Thymus (tissue), 11 donors: ENCODE results near the gene ANAPC16. TPM values are rescaled to one million over a fixed set of nuclear protein-coding genes. Genes with fewer than 3 reads are reported as not detected.
A peak's percentile ranks its signal among the peaks of the same experiment; 100 is the strongest.

Experiments used
- DNase-seq, 9 donors: peaks; one replicate each; pipeline ENCODE4 v3.0.0-alpha.2; 2013; ENCODE audit warnings: low spot score in 9 of 9, low read depth in 6 of 9, missing footprints in 1 of 9
- H3K27ac ChIP-seq, 2 donors: one replicate each; pipeline ENCODE4 v1.5.1; 2013; ENCODE audit warnings: control low read depth in 1 of 2, low read depth in 1 of 2, low read length in 1 of 2, mild to moderate bottlenecking in 1 of 2, moderate library complexity in 1 of 2
- H3K27me3 ChIP-seq, 2 donors: one replicate each; pipeline ENCODE4 v1.5.1; 2013; ENCODE audit warnings: low read length in 1 of 2; ENCODE audit not compliant: control insufficient read depth in 2 of 2, insufficient read depth in 1 of 2
- H3K36me3 ChIP-seq, 2 donors: one replicate each; pipeline ENCODE4 v1.5.1; 2013; ENCODE audit warnings: low read length in 1 of 2, mild to moderate bottlenecking in 1 of 2, moderate library complexity in 1 of 2; ENCODE audit not compliant: control insufficient read depth in 2 of 2, insufficient read depth in 2 of 2
- H3K4me1 ChIP-seq, 2 donors: one replicate each; pipeline ENCODE4 v1.5.1; 2013; ENCODE audit warnings: low read length in 2 of 2; ENCODE audit not compliant: control insufficient read depth in 2 of 2, insufficient read depth in 2 of 2
- H3K4me3 ChIP-seq, 2 donors: one replicate each; pipeline ENCODE4 v1.5.1; 2013; ENCODE audit warnings: low read length in 2 of 2, control low read depth in 1 of 2, mild to moderate bottlenecking in 1 of 2
- H3K9me3 ChIP-seq, 2 donors: one replicate each; pipeline ENCODE4 v1.5.1; 2013; ENCODE audit warnings: low read length in 1 of 2, mild to moderate bottlenecking in 1 of 2; ENCODE audit not compliant: control insufficient read depth in 2 of 2, insufficient read depth in 1 of 2
- WGBS: extraction: QIAGEN DNeasy Blood & Tissue Kit; methylation state at CpG from one replicate; pipeline ENCODE4 v1.1.7; 2013; 5-methylcytosine and 5-hydroxymethylcytosine counted together
- polyA plus RNA-seq: library from polyadenylated mRNA; stranded (reverse); fragments of 200-250 nt; gene quantifications from one replicate; pipeline ENCODE4 v1.2.3, GENCODE V29; 2013
- total RNA-seq: library from RNA; stranded (reverse); fragments of 120-200 nt; gene quantifications from one replicate; pipeline ENCODE4 v1.2.4, GENCODE V29; 2013
- donor health status: healthy.

ANAPC16 gene
- total and polyA plus RNA-seq, 2 donors: 137 to 349 TPM

DNA sequence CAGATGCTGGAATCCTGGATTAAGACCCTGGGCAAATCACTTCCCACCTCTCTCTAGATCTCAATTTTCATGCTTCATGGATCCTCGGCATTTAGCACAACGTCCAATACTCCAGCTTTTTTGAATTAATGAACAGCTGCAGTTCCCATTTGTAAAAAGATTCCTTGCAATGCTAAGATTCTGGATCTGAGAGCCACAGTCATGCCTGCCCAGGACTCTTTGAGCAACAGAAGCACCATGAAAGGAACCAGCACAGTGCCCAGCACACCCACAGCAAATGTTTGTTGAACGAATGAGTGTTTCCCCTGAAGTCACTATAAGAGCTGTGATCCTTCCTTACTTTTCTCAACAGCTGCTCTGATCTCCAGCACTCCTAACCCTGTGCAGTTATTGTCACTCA lies 37.2 kb downstream of the ANAPC16 start:
- Histone ChIP-seq H3K27ac (peak overlapping the region in 1 of 2 donors; percentile 32), H3K36me3 (no peaks in the 10 kb centered on the region), H3K27me3 (no peaks in the 10 kb centered on the region), H3K4me1 (peaks cover 68 to 74% of the 10 kb centered on the region in 2 donors), H3K9me3 (no peaks in the 10 kb centered on the region), H3K4me3 (no peak overlapping the region)
- WGBS: 88% methylated on average over 3 of the region's 3 CpGs
- DNase-seq: no peak

DNA sequence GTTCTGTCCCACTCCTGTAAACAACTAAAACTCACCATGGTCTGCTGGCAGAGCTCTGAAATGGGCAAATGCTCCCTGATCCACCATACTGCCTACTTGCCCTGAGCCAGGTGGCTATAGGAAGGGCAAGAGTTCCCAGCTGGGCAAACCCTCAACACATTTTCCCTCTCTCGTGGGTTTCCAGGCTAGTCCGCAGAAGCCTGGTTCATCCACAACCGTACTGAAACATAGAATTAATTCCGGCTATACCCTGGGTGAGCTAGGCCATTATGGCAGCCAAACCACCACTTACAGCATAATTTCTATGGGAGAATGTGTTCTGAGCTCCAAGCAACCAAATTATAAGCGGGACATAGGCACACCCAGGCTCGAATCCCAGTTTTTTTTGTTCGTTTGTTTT lies 37.8 kb downstream of the ANAPC16 start:
- peaks cover 68 to 70% of the 10 kb centered on the region in 2 donors for H3K4me1 ChIP-seq
- DNase-seq: no peak
- H3K27me3 ChIP-seq: no peaks in the 10 kb centered on the region
- 98% methylated on average over 7 of the region's 7 CpGs for WGBS
- H3K27ac ChIP-seq: peak overlapping the region in 1 of 2 donors; percentile 93
- no peak overlapping the region for H3K4me3 ChIP-seq
- no peaks in the 10 kb centered on the region for H3K9me3 ChIP-seq
- no peaks in the 10 kb centered on the region for H3K36me3 ChIP-seq

DNA sequence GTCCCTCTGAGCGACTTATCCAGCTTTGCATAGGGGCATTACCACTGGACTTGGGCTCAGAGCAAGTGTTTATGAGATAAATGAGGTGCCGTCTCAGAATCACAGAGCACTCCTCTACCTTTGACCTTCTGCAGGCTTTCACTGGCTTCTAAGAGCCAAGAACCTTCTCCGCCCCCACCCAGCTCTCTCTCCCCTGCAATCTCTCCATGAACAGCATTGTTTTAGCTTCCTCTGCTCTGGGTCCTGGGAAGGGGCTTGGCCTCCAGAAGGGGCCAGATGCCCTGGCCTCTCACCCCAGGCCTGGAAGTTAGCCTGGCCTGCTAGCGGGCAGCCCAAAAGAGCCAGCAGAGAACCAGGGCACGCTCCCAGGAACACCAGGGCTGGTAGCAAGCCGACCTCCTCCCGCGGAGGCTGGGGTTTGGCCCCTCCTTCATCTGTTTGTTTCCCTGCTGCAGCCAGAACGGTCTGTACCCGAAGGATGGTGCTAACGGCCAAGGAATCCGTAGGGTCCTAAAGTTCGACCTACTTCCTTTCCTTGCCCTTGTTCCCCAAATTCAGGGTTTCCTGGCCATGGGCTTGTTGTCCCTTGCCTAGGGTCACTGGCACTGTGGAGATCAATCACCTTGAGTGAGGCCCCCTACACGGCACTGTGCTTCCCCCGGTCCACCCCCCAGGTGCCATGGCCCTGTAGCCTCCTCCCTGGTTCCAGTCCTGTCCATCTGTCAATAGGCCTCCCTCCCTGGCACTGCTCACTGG lies 39.2 kb downstream of the ANAPC16 start:
- DNase-seq: peak in 3 of 9 donors; percentile 53 to 76 (median 56)
- Histone ChIP-seq H3K4me1 (peaks cover 69 to 71% of the 10 kb centered on the region in 2 donors), H3K27ac (peak overlapping the region; percentile 72 to 93), H3K9me3 (no peaks in the 10 kb centered on the region), H3K27me3 (no peaks in the 10 kb centered on the region), H3K4me3 (peak overlapping the region in 1 of 2 donors; percentile 49), H3K36me3 (no peaks in the 10 kb centered on the region)
- 22% methylated on average over 15 of the region's 15 CpGs for WGBS

DNA sequence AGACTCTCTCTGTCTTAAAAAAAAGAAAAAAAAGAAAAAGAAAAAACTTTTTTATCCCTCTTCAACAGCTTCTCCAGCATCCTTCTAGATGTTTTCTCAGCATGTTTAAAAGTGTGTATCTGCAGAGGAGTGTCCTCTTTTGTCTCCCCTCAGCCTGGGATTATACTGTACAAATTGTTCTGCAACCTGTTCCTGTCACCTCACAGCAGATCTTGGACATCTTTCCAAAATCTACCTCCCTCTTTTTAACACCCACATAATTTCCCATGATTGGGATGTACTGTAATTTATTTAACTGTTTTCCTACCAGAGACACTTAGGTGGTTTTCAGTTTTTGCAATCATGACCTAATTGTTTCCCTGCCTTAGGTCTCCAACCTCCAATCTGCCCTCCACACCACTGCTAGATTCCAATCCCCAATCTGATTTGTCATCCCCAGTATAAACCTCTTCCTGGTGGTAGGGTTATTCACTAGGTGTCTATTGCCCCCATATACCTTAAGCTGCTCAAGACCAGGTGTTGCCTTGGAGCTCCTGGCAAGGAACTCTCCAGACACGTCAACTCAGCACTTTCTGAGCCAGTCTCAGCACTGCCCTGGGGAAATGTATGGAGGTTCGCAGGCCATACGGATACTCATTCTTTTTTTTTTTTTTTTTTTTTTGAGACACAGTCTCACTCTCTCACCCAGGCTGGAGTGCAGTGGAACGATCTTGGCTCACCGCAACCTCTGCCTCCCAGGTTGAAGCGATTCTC lies 40.3 kb downstream of the ANAPC16 start:
- Histone ChIP-seq H3K27ac (peak overlapping the region in 1 of 2 donors; percentile 93), H3K27me3 (no peaks in the 10 kb centered on the region)

DNA sequence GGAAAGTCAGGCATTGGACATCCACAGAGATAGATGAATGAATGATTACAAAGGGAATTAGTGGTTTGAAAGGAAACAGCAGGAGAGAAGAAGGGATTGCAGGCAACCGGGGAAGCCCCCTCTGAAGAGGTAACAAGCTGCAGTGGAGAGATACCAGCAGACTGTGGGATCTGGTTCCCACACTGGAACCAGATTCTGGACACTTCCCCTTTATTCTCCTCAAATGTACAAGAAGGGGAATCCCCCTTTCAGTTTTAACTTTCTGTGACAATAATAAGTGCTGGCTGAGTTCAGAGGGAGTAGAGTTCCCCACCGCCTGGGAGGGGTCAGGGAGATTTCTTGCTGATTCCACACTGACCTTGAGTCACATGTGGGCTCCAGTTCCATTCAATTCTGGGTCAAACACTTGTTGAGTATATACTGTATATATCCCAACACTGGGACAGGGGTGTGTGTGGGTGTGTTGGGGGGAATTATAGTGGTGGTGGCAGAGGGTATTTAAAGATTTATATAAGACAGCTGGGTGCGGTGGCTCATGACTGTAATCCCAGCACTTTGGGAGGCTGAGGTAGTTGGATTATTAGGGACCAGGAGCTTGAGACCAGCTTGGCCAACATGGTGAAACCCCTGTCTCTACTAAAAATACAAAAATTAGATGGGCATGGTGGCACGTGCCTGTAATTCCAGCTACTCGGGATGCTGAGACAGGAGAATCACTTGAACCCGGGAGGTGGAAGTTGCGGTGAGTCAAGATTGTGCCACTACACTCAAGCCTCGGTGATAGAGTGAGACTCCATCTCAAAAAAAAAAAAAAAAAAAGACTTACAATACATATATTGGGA lies 41.5 kb downstream of the ANAPC16 start:
- peak in 1 of 9 donors; percentile 47 for DNase-seq
- no peaks in the 10 kb centered on the region for H3K27me3 ChIP-seq
- no peaks in the 10 kb centered on the region for H3K36me3 ChIP-seq
- H3K9me3 ChIP-seq: no peaks in the 10 kb centered on the region
- 81% methylated on average over 8 of the region's 8 CpGs for WGBS
- no peak overlapping the region for H3K4me3 ChIP-seq
- H3K4me1 ChIP-seq: peaks cover 71 to 84% of the 10 kb centered on the region in 2 donors
- H3K27ac ChIP-seq: peak overlapping the region in 1 of 2 donors; percentile 62

More for the DNA sequence above, 40.3 kb downstream of the ANAPC16 start:
- peak overlapping the region in 1 of 2 donors; percentile 9 for H3K4me3 ChIP-seq
- H3K4me1 ChIP-seq: peaks cover 68 to 76% of the 10 kb centered on the region in 2 donors
- no peak for DNase-seq
- WGBS: 98% methylated on average over 6 of the region's 6 CpGs
- H3K9me3 ChIP-seq: no peaks in the 10 kb centered on the region
- H3K36me3 ChIP-seq: no peaks in the 10 kb centered on the region

DNA sequence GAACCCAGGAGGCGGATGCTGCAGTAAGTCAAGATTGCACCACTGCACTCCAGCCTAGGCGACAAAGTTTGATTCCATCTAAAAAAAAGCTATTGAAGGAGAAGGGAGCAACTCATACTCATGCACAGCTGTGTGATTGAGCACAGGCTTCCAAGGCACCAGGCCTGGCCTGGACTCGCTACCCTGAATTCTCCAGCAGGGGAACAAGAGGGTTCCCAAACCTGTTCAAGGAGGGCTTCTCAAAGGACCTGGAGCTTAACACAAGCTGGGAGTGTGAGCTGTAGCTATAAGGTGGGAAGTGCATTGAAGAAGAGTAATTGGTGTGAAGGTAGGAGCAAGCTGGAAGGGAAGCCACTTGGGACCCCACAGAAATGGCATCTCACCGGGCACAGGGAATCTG lies 42.8 kb downstream of the ANAPC16 start:
- Histone ChIP-seq H3K4me1 (peaks cover 74 to 83% of the 10 kb centered on the region in 2 donors), H3K36me3 (no peaks in the 10 kb centered on the region), H3K27ac (peak overlapping the region in 1 of 2 donors; percentile 26), H3K9me3 (no peaks in the 10 kb centered on the region), H3K4me3 (no peak overlapping the region), H3K27me3 (no peaks in the 10 kb centered on the region)
- DNase-seq: no peak
- WGBS: 99% methylated on average over 4 of the region's 4 CpGs

DNA sequence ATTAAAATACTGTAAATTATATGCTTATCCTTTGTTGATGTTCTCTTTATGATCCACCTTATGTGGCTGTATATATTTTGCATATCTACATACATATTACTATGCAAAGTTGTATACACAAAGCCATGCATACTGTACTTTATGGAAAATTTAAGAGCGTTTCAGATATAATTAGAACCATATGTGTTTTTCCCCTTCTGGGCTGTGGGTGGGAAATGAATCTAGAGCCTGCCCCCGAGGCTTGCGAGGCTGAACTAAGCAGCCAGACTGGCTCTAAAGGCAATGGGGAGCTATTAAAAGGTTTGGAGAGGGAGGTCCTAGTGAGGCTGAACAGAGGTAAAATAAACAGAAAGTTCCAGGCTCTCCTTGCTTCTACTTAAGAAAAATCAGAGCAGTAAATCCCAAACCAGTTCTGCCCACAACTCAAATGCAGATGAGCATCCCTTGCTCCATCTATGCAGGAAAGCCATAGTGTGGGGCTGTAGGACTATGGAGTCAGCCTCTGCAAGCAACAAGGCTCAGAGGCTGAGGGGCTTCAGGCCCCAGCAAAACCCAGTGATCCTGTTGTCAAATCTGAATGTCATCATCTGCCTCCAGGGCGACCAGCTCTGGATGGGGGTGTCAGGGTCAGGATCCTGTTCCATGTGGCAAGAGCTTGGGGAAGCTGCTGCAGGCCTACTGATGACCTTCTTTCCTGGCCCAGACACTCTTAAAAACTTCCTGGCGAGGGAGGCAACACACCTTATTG lies 43.9 kb downstream of the ANAPC16 start:
- H3K27ac ChIP-seq: peak overlapping the region; percentile 90 to 97
- 81% methylated on average over 5 of the region's 5 CpGs for WGBS
- peak in 1 of 9 donors; percentile 43 for DNase-seq
- H3K27me3 ChIP-seq: no peaks in the 10 kb centered on the region
- no peaks in the 10 kb centered on the region for H3K9me3 ChIP-seq
- peaks cover 67 to 77% of the 10 kb centered on the region in 2 donors for H3K4me1 ChIP-seq
- H3K36me3 ChIP-seq: no peaks in the 10 kb centered on the region
- H3K4me3 ChIP-seq: peak overlapping the region in 1 of 2 donors; percentile 65

DNA sequence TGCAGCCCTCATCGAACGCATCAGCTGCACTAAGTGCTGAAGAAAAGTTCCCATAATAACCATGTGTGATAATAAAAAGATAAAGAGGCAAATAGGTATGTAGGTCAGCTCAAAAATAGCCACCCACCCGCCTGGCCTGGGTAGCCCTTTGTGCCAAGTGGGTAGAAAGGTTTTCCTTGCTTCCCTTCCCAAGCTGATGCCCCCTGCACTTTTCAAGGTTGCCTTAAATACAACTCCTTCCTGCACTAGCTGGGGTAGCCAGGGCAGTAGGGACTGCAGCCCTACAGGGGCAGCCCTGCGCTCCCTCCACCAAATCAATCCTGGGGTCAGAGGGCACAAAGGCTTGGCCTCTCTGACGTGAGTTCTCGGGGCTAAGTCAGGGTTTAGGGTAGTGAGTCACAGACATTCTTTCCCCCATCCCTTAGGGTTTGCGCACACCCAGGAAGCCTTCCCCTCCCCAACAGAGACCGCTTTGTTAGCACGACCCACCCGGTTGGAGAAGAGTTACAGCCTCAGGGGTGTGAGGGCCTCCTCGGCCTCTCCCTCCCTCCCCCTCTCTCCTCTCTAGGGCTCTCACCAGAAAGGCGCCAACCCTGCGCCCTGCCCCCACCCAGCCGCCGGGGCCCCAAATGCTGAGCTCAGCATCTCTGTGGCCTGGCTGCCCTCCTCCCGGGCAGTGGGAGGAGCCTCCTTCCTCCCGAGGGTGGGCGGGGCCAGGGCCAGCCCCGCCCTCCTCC lies 44.6 kb downstream of the ANAPC16 start:
- Histone ChIP-seq H3K9me3 (no peaks in the 10 kb centered on the region), H3K4me1 (peaks cover 64 to 70% of the 10 kb centered on the region in 2 donors), H3K27me3 (no peaks in the 10 kb centered on the region), H3K4me3 (peak overlapping the region; percentile 30 to 65), H3K36me3 (no peaks in the 10 kb centered on the region), H3K27ac (peak overlapping the region; percentile 90 to 97)
- peak in 6 of 9 donors; percentile 74 to 89 (median 81) for DNase-seq
- WGBS: 27% methylated on average over 19 of the region's 19 CpGs
